K562 (cell line): ENCODE measurements around the gene GPATCH3. TPM values are rescaled to one million over a fixed set of nuclear protein-coding genes. Genes with fewer than 3 reads are reported as not detected.

Source experiments
- KAT2B ChIP-seq: IDR thresholded peaks from one replicate; pipeline ENCODE4 v1.6.1; 2012; ENCODE audit warnings: low read depth, mild to moderate bottlenecking, control low read depth, inconsistent platforms, low read length, moderate library complexity
- MEF2D ChIP-seq: conservative IDR thresholded peaks from 2 replicates; pipeline ENCODE4 v1.6.1; 2016; ENCODE audit warnings: low read depth, missing genetic modification characterization, missing compliant biosample characterization
- NFYB ChIP-seq: IDR thresholded peaks from 2 replicates; pipeline ENCODE4 v1.6.1; 2011; ENCODE audit warnings: mild to moderate bottlenecking, moderate library complexity; ENCODE audit not compliant: insufficient read length; ENCODE audit errors: extremely low read depth
- TCF7 ChIP-seq: sonication (generic); IDR thresholded peaks from 2 replicates; pipeline ENCODE4 v1.6.1; 2016; ENCODE audit warnings: antibody characterized with exemption, borderline replicate concordance
- ZNF668 ChIP-seq: fragments of 250-450 bp; sonication (Bioruptor Pico); IDR thresholded peaks from 2 replicates; pipeline ENCODE4 v1.8.0; 2022; ENCODE audit warnings: mild to moderate bottlenecking, inconsistent platforms
- ZNF778 ChIP-seq: fragments of 450-650 bp; formaldehyde crosslinking; IDR thresholded peaks from 2 replicates; pipeline ENCODE4 v1.4.0; 2020; ENCODE audit warnings: mild to moderate bottlenecking, moderate library complexity
- polyA plus RNA-seq, 8 experiments: library from polyadenylated mRNA; depleted of rRNA in 4 of 8; stranded (reverse) in 5 of 8; unstranded in 3 of 8; fragments of >200 nt; fragmentation: Nextera tagmentation in 2 of 8; fragmentation: Illumina TruSeq in 1 of 8; extraction: Ambion mirVana in 2 of 8; extraction: Trizol in 1 of 8; gene quantifications; 2 replicates each; pipeline versions ENCODE4 v1.2.1 to v1.2.3, GENCODE V29; 2011 to 2014; ENCODE audit warnings: inconsistent platforms in 1 of 8, missing spikeins in 1 of 8
- total RNA-seq, 7 experiments: library from RNA; depleted of rRNA in 6 of 7; stranded (reverse); fragments of >200 nt in 6 of 7; fragmentation: Illumina TruSeq in 2 of 7; extraction: Trizol in 2 of 7; gene quantifications; 2 replicates each; pipeline versions ENCODE4 v1.2.1 to v1.2.3, GENCODE V29; 2011 to 2021; ENCODE audit warnings: low replicate concordance in 1 of 7
- TF ChIP-seq, protein P1 (sequence below), 2 experiments: fragments of 450-650 bp; formaldehyde crosslinking in 1 of 2; IDR thresholded peaks; 2 replicates each; pipeline versions ENCODE4 v1.4.0 to v1.6.1; 2014 to 2020; ENCODE audit warnings: mild to moderate bottlenecking in 2 of 2, borderline replicate concordance in 1 of 2, low read depth in 1 of 2
- TF ChIP-seq, protein P2 (sequence below): fragments of 450-650 bp; IDR thresholded peaks from 2 replicates; pipeline ENCODE4 v1.6.1; 2017; ENCODE audit warnings: mild to moderate bottlenecking, moderate library complexity

Gene GPATCH3
- total and polyA plus RNA-seq, 9 of the 15 experiments (the other 6 are each of a cell fraction or from before 2014, with no cell fraction given) = 1.6 to 23.0 (median 13.3) TPM

DNA sequence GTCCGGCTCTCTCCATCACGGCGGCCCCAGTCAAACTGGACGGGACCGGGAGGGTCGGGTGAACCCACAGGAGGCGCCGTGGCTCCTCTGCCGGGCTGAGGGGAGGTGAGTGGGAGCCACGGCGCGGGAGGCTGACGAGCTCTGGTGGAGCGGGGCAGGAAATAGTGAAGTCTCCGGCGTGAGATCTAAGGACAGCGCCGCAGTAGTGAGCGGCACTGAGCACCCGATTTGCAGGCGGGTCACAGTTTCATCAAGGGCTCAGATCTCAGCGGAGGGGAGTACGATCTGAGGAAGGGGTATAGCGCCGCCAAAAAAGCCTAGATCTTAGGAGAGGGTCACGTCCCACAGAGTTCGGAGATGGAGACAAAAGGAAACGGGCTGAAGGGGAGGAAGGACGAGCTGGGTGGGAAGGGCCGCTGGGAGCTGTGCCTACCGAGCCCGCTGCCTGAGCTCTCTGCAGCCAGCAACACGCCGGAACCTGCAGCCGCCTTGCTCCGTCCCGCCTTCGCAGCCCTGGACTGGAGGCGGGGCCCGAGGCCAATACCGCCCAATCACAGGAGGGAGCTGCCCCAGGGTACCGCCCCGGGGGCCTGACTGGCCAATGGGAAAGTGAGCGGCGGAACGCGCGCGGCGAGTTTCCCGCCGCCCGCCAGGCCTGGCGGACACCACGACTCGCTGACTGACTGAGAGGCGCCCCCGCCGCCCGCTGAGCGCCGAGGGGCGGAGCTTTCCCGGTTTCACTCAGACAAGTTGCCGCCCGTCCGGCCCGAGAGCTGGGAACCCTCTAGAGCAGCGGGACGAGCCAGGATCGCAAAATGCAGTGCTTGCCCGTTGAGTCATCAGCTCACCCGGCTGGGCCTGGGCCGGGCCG is 35.4 kb downstream of the GPATCH3 start (continued):
- TF ChIP-seq TCF7 (no peak), MEF2D (tag) (no peak), ZNF668 (CRISPR knock-in tag) (no peak), KAT2B (no peak), NFYB (peak; percentile 95), ZNF778 (no peak)
- TF ChIP-seq, protein P1, sequence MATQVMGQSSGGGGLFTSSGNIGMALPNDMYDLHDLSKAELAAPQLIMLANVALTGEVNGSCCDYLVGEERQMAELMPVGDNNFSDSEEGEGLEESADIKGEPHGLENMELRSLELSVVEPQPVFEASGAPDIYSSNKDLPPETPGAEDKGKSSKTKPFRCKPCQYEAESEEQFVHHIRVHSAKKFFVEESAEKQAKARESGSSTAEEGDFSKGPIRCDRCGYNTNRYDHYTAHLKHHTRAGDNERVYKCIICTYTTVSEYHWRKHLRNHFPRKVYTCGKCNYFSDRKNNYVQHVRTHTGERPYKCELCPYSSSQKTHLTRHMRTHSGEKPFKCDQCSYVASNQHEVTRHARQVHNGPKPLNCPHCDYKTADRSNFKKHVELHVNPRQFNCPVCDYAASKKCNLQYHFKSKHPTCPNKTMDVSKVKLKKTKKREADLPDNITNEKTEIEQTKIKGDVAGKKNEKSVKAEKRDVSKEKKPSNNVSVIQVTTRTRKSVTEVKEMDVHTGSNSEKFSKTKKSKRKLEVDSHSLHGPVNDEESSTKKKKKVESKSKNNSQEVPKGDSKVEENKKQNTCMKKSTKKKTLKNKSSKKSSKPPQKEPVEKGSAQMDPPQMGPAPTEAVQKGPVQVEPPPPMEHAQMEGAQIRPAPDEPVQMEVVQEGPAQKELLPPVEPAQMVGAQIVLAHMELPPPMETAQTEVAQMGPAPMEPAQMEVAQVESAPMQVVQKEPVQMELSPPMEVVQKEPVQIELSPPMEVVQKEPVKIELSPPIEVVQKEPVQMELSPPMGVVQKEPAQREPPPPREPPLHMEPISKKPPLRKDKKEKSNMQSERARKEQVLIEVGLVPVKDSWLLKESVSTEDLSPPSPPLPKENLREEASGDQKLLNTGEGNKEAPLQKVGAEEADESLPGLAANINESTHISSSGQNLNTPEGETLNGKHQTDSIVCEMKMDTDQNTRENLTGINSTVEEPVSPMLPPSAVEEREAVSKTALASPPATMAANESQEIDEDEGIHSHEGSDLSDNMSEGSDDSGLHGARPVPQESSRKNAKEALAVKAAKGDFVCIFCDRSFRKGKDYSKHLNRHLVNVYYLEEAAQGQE (IDR thresholded peaks at IDR 0.05; ENCODE audit: borderline replicate concordance) = no peak; the same call in 1 of the 2 replicates
- TF ChIP-seq, protein P1 (CRISPR knock-in tag; IDR thresholded peaks at IDR 0.05; ENCODE audit: low read depth) = no peak
- TF ChIP-seq, protein P2, sequence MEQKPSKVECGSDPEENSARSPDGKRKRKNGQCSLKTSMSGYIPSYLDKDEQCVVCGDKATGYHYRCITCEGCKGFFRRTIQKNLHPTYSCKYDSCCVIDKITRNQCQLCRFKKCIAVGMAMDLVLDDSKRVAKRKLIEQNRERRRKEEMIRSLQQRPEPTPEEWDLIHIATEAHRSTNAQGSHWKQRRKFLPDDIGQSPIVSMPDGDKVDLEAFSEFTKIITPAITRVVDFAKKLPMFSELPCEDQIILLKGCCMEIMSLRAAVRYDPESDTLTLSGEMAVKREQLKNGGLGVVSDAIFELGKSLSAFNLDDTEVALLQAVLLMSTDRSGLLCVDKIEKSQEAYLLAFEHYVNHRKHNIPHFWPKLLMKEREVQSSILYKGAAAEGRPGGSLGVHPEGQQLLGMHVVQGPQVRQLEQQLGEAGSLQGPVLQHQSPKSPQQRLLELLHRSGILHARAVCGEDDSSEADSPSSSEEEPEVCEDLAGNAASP = no peak
